Neural cell (in vitro differentiated cells): Measurements from ENCODE around the gene PDE4D.

ENCODE experiments used
- POLR2AphosphoS5 ChIP-seq: IDR thresholded peaks from 2 replicates; pipeline ENCODE4 v1.6.1; 2012
- TF ChIP-seq, protein P1 (sequence below): fragments of 450-650 bp; IDR thresholded peaks from 2 replicates; pipeline ENCODE4 v1.5.1; 2014; ENCODE audit warnings: antibody characterized with exemption, mild to moderate bottlenecking, moderate library complexity; ENCODE audit not compliant: poor library complexity, severe bottlenecking

DNA sequence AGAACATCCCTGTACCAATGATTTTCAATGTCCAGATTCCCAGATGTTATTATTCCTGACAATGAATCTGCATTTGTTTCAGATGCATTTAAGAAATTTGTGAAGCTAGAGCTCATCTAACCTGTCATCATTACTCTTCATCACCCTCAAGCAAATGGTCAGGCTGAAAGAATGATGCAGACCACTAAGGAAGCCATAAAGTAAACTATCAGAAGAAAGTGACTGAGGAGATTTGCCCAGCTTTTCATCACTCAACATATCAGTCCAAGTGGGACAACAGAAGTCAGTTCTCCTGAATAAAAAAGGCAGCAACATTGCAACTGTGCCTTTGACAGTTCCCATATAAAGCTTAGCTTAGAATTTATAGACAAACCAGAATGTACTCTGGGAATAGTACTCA lies 419.9 kb downstream of the PDE4D start:
- TF ChIP-seq, protein P1, sequence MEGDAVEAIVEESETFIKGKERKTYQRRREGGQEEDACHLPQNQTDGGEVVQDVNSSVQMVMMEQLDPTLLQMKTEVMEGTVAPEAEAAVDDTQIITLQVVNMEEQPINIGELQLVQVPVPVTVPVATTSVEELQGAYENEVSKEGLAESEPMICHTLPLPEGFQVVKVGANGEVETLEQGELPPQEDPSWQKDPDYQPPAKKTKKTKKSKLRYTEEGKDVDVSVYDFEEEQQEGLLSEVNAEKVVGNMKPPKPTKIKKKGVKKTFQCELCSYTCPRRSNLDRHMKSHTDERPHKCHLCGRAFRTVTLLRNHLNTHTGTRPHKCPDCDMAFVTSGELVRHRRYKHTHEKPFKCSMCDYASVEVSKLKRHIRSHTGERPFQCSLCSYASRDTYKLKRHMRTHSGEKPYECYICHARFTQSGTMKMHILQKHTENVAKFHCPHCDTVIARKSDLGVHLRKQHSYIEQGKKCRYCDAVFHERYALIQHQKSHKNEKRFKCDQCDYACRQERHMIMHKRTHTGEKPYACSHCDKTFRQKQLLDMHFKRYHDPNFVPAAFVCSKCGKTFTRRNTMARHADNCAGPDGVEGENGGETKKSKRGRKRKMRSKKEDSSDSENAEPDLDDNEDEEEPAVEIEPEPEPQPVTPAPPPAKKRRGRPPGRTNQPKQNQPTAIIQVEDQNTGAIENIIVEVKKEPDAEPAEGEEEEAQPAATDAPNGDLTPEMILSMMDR: no peak
- no peak for TF ChIP-seq POLR2AphosphoS5
